K562 (cell line): ENCODE results near the gene WDFY2.

Experiments used
- ATF7 ChIP-seq: fragments of 450-650 bp; IDR thresholded peaks from 2 replicates; pipeline ENCODE4 v1.7.1; 2014; ENCODE audit warnings: mild to moderate bottlenecking, moderate library complexity
- DIDO1 ChIP-seq: fragments of 450-650 bp; IDR thresholded peaks from 2 replicates; pipeline ENCODE4 v1.6.1; 2016; ENCODE audit warnings: low read depth, missing biosample characterization, missing genetic modification characterization
- HMGN3 ChIP-seq: IDR thresholded peaks from 2 replicates; pipeline ENCODE4 v1.6.1; 2011; ENCODE audit warnings: borderline replicate concordance, low read depth, mild to moderate bottlenecking, mixed read lengths, low read length; ENCODE audit not compliant: insufficient read length; ENCODE audit errors: extremely low read depth
- MAFF ChIP-seq: IDR thresholded peaks from 2 replicates; pipeline ENCODE4 v1.6.1; 2012; ENCODE audit warnings: low read length, improper control_type of control experiment
- MXI1 ChIP-seq: IDR thresholded peaks from 2 replicates; pipeline ENCODE4 v1.6.1; 2011; ENCODE audit warnings: low read depth, mild to moderate bottlenecking, improper control_type of control experiment, low read length
- POLR2A ChIP-seq: fragments of 450-650 bp; conservative IDR thresholded peaks from 2 replicates; pipeline ENCODE4 v1.6.1; 2016
- ZNF232 ChIP-seq: sonication (generic); formaldehyde crosslinking; IDR thresholded peaks from 2 replicates; pipeline ENCODE4 v1.8.0; 2022; ENCODE audit warnings: mild to moderate bottlenecking, missing genetic modification reagents

DNA sequence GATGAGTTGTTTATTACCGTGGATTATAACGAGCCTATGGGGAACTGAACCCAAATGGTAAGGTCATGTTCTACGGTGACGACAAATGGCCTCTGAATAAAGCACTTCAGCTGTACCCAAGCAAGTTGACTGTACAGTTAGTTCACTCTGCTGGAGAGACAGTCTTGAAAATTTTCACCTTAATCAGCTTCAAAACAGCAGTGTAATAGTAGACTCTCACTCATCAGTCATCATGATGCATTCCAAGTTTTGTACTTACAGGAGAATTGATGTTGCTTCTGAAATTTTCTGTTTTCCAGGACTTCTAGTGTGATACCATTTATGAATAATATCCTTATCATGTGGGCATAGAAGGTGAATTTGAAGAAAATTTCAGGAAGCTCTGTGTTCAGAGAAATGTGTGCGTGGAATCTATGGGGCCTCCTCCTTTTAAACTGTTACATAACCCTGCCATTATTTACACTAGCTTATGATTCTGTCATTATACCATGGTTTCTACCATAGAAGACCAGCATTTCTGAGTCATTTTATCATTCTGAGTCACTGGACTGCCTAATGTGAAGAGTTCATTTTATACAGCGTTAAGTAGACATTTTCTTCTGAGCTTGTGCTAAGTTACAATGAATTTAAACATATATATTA, 96.9 kb downstream of the WDFY2 start:
- TF ChIP-seq POLR2A (no peak), ATF7 (no peak), DIDO1 (tag) (no peak), ZNF232 (CRISPR knock-in tag) (no peak), MAFF (no peak), MXI1 (no peak), HMGN3 (no peak)
